ENCODE measurements around the gene PXMP4. TPM values are rescaled to one million over a fixed set of nuclear protein-coding genes. Genes with fewer than 3 reads are reported as not detected.

The PXMP4 gene
- total RNA-seq, 1 donor from 2014 or later = 6.6 TPM

DNA sequence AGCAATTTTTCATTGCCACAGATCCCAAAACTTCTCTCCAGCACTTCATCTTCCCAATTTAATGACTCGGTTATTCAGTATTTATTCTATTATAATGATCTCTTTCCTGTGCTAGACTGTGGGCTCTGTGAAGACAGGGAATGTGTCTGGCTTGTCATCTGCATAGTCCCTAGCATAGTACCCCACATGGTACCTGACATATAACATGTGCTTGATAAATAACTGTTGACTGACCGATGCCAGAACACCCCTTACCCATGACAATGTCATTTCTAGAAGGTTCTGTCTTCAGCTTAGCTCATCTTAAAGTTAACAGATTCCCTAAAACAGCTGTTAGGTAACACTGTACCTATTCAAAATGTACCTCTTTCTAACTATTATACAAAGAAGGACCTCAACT lies 3.6 kb downstream of the PXMP4 start:
- no peak overlapping the region for H3K27ac ChIP-seq
- H3K36me3 ChIP-seq = peaks cover 0 to 29% of the 10 kb centered on the region in 2 donors
- no peaks in the 10 kb centered on the region for H3K27me3 ChIP-seq
- peaks cover 18% of the 10 kb centered on the region for H3K4me1 ChIP-seq
- intact Hi-C loops (cut with DNase I) = no loop called here
- H3K4me3 ChIP-seq = no peak overlapping the region
- TF ChIP-seq POLR2A (IDR thresholded peaks at IDR 0.05) = no peak
- TF ChIP-seq POLR2AphosphoS5 (IDR thresholded peaks at IDR 0.05; ENCODE audit: insufficient read depth in 1 of 2, low read depth in 1 of 2) = no peak
- TF ChIP-seq, protein P1, sequence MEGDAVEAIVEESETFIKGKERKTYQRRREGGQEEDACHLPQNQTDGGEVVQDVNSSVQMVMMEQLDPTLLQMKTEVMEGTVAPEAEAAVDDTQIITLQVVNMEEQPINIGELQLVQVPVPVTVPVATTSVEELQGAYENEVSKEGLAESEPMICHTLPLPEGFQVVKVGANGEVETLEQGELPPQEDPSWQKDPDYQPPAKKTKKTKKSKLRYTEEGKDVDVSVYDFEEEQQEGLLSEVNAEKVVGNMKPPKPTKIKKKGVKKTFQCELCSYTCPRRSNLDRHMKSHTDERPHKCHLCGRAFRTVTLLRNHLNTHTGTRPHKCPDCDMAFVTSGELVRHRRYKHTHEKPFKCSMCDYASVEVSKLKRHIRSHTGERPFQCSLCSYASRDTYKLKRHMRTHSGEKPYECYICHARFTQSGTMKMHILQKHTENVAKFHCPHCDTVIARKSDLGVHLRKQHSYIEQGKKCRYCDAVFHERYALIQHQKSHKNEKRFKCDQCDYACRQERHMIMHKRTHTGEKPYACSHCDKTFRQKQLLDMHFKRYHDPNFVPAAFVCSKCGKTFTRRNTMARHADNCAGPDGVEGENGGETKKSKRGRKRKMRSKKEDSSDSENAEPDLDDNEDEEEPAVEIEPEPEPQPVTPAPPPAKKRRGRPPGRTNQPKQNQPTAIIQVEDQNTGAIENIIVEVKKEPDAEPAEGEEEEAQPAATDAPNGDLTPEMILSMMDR (IDR thresholded peaks at IDR 0.05) = no peak
- DNase-seq (ENCODE audit: extremely low spot score in 2 of 2) = no peak
- no peaks in the 10 kb centered on the region for H3K9me3 ChIP-seq

DNA sequence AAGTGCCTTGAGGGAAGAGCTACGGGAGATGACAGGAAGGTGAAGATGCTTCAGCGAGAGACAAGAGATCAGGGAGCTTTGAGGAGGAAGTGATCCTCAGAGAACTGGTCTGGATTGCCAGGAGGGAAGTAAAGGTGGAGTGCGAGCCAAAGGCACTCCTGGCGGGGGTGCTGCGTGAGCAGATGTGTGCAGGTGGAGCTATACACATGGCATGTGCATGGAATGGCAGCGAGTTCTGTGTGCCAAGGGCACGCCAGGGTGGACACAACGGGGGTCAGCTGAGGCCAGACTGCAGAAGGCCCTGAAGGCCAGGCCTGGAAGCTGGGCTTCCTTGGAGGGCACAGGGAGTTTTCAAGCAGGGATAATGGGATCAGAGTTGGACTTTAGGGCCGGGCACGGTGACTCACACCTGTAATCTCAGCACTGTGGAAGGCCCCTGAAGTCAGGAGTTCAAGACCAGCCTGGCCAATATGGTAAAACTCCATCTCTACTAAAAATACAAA lies 6.2 kb downstream of the PXMP4 start:
- H3K27ac ChIP-seq = no peak overlapping the region
- no peak overlapping the region for H3K4me3 ChIP-seq
- peaks cover 9% of the 10 kb centered on the region for H3K4me1 ChIP-seq
- TF ChIP-seq, protein P1 (IDR thresholded peaks at IDR 0.05) = no peak
- TF ChIP-seq POLR2AphosphoS5 (IDR thresholded peaks at IDR 0.05; ENCODE audit: insufficient read depth in 1 of 2, low read depth in 1 of 2) (no peak), POLR2A (IDR thresholded peaks at IDR 0.05) (no peak)
- intact Hi-C loops (cut with DNase I) = no loop called here
- peaks cover 0 to 41% of the 10 kb centered on the region in 2 donors for H3K36me3 ChIP-seq
- no peaks in the 10 kb centered on the region for H3K27me3 ChIP-seq
- DNase-seq (ENCODE audit: extremely low spot score in 2 of 2) = no peak
- H3K9me3 ChIP-seq = no peaks in the 10 kb centered on the region

GRCh38 chr20:33711446-33711738 lies 8.7 kb downstream of the PXMP4 start:
- H3K4me1 ChIP-seq = no peaks in the 10 kb centered on the region
- no peaks in the 10 kb centered on the region for H3K27me3 ChIP-seq
- no peak overlapping the region for H3K27ac ChIP-seq
- intact Hi-C loops (cut with DNase I) = no loop called here
- peaks cover 0 to 56% of the 10 kb centered on the region in 2 donors for H3K36me3 ChIP-seq
- H3K4me3 ChIP-seq = no peak overlapping the region
- TF ChIP-seq, protein P1 (IDR thresholded peaks at IDR 0.05) = no peak
- TF ChIP-seq POLR2A (IDR thresholded peaks at IDR 0.05) (no peak), POLR2AphosphoS5 (IDR thresholded peaks at IDR 0.05; ENCODE audit: insufficient read depth in 1 of 2, low read depth in 1 of 2) (no peak)
- DNase-seq (ENCODE audit: extremely low spot score in 2 of 2) = no peak
- H3K9me3 ChIP-seq = no peaks in the 10 kb centered on the region

DNA sequence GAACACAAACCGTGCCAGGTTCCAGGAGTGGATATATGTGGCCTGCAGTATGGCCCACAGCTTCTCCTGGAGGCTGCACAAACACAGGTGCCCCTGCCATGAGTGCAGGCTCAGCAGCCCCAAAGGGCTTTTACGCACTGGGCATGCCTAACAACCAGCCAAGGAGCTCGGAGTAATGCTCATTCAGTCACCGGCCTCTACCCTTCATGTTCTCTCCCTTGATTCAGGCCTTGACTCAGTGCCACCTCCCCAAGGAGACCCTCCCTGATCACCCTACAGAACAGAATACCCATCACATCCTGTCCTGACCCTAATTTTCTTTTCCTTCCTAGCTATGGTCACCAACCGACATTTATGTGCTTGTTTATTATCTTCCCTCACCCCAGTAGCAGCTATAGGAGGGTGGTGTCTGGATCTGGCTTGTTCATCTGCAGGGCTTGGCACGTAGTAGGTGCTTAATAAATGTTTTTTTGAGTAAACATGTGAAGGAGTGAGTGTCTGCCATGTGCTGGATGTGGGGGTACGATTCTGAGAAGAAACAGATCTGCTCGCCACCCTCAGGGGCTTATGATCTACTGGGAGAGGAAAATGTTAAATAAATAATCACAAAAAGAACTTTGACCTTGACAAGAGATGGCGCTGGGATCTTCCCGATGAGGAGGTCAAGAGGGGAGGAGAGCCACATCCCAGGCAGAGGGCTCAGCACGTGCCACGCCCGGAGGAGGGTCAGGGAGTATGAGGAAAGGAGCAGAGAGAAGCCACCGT lies 9.2 kb downstream of the PXMP4 start:
- H3K4me3 ChIP-seq = no peak overlapping the region
- no peak for DNase-seq (ENCODE audit: extremely low spot score in 2 of 2)
- H3K36me3 ChIP-seq = peaks cover 0 to 59% of the 10 kb centered on the region in 2 donors
- H3K27me3 ChIP-seq = no peaks in the 10 kb centered on the region
- no peaks in the 10 kb centered on the region for H3K4me1 ChIP-seq
- no peak for TF ChIP-seq POLR2AphosphoS5 (IDR thresholded peaks at IDR 0.05; ENCODE audit: insufficient read depth in 1 of 2, low read depth in 1 of 2)
- TF ChIP-seq, protein P1 (IDR thresholded peaks at IDR 0.05) = no peak
- no peak for TF ChIP-seq POLR2A (IDR thresholded peaks at IDR 0.05)
- H3K27ac ChIP-seq = no peak overlapping the region
- H3K9me3 ChIP-seq = no peaks in the 10 kb centered on the region
- intact Hi-C loops (cut with DNase I) = no loop called here

DNA sequence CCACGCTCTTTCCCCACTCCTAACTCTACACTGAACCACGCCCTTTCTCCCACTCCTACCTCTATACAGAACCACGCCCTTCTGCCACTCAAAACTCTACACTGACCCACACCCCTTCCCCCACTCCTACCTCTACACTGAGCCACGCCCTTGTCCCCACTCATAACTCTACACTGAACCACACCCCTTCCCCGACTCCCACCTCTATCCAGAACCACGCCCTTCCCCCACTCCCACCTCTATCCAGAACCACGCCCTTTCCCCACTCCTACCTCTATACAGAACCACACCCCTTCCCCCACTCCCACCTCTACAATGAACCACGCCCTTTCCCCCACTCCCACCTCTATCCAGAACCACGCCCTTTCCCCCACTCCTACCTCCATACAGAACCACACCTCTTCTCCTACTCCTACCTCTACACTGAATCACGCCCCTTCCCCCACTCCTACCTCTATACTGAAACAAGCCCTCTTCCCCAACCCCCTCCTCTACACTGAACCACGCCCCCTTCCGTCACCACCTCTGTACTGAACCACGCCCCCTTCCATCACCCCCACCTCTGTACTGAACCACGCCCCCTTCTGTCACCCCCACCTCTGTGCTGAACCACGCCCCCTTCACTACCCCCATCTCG lies 10.1 kb downstream of the PXMP4 start:
- intact Hi-C loops (cut with DNase I) = no loop called here

More for the DNA sequence above, 10.1 kb downstream of the PXMP4 start:
- Histone ChIP-seq H3K4me1 (no peaks in the 10 kb centered on the region), H3K4me3 (no peak overlapping the region), H3K9me3 (no peaks in the 10 kb centered on the region), H3K36me3 (peaks cover 0 to 59% of the 10 kb centered on the region in 2 donors), H3K27me3 (no peaks in the 10 kb centered on the region), H3K27ac (no peak overlapping the region)
- TF ChIP-seq POLR2A (IDR thresholded peaks at IDR 0.05) = no peak
- TF ChIP-seq, protein P1 (IDR thresholded peaks at IDR 0.05) = no peak
- TF ChIP-seq POLR2AphosphoS5 (IDR thresholded peaks at IDR 0.05; ENCODE audit: insufficient read depth in 1 of 2, low read depth in 1 of 2) = no peak
- no peak for DNase-seq (ENCODE audit: extremely low spot score in 2 of 2)

Data from vagina (tissue), 2 donors.